AG04449 (cell line): ENCODE results near the gene MMP21.

ENCODE experiments used
- CTCF ChIA-PET: fragments of 350-600 bp; formaldehyde crosslinking; extraction: SDS; loops from one replicate; lab custom pipeline; 2021; ENCODE audit warnings: antibody characterized with exemption; lab: Yijun Ruan, JAX
- POLR2A ChIA-PET: fragments of 400-600, 350-600 bp; formaldehyde crosslinking; extraction: SDS; loops from one replicate; lab custom pipeline; 2020; ENCODE audit warnings: antibody characterized with exemption, inconsistent platforms; lab: Yijun Ruan, JAX
- DNase-seq: peaks from one replicate; pipeline ENCODE4 v3.0.0-alpha.2; 2010; ENCODE audit warnings: low read depth, low spot score
- H3K4me3 ChIP-seq: 2 replicates; pipeline ENCODE4 v1.5.1; 2011; ENCODE audit warnings: low read depth, mild to moderate bottlenecking, control low read depth, low read length
- TF ChIP-seq, protein P1 (sequence below): IDR thresholded peaks from one replicate; pipeline ENCODE4 v1.5.1; 2011; ENCODE audit warnings: mild to moderate bottlenecking, moderate library complexity, low read length, control low read depth, inconsistent platforms; ENCODE audit not compliant: insufficient read depth; ENCODE audit errors: missing control alignments

MMP21 gene

DNA sequence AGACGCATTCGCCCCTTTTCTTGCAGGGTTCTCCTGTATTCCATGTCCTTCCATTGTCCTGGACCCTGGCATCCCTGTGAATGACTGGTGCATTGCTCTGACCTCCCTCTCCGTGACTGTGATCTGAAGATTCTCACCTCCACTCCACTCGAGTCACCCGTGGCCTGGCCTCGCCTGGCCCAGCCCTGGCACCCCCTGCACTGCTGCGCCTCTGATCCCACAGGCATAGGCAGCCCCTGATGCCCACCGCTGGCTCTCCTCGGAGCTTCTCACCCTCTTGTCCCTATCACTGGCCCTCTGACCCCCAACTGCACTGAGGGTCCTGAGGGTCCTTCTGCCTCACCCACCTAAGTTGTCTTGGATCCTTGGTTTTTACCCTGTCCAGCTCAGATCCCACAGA lies 2.2 kb upstream of the MMP21 start:
- ChIA-PET POLR2A (no interaction called here), CTCF (no interaction called here)
- H3K4me3 ChIP-seq = no peak overlapping the region
- TF ChIP-seq, protein P1, sequence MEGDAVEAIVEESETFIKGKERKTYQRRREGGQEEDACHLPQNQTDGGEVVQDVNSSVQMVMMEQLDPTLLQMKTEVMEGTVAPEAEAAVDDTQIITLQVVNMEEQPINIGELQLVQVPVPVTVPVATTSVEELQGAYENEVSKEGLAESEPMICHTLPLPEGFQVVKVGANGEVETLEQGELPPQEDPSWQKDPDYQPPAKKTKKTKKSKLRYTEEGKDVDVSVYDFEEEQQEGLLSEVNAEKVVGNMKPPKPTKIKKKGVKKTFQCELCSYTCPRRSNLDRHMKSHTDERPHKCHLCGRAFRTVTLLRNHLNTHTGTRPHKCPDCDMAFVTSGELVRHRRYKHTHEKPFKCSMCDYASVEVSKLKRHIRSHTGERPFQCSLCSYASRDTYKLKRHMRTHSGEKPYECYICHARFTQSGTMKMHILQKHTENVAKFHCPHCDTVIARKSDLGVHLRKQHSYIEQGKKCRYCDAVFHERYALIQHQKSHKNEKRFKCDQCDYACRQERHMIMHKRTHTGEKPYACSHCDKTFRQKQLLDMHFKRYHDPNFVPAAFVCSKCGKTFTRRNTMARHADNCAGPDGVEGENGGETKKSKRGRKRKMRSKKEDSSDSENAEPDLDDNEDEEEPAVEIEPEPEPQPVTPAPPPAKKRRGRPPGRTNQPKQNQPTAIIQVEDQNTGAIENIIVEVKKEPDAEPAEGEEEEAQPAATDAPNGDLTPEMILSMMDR = no peak
- no peak for DNase-seq

DNA sequence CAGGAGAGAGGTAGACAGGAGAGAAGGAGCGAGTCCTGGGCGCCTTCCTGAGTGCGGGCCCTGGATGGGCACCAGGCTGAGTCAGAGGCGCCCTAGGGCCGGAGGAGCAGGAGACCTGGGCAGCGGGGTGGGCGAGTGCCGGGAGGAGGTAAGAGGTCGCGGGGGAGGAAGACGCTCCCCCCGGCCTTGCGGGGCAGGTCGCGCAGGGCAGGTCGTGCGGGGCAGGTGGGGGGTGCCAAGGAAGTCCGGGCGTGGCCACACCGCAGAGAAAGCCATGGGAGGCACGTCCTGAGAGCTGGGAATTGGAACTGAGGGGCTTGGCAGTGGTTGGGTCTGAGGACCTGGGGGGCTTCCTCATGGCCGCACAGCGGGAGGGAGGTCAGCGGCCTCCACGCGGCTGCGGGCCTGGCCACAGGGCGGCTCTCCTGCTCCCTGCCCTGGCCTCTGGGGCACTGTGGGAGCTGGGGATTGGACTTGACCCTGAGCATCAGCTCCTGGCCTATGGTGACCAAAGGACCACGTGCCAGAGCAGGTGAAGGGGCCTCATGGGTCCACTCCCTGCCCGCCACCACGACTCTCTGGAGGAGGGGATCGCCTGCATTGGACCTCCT lies 935 bp downstream of the MMP21 start:
- ChIA-PET CTCF (interaction anchor here (0.8 kb wide), 1 partner anchor 9 kb away, joined by 3 read pairs; no protein-coding TSS in a partner anchor), POLR2A (no interaction called here)
- TF ChIP-seq, protein P1 = no peak
- DNase-seq = no peak
- H3K4me3 ChIP-seq = no peak overlapping the region

DNA sequence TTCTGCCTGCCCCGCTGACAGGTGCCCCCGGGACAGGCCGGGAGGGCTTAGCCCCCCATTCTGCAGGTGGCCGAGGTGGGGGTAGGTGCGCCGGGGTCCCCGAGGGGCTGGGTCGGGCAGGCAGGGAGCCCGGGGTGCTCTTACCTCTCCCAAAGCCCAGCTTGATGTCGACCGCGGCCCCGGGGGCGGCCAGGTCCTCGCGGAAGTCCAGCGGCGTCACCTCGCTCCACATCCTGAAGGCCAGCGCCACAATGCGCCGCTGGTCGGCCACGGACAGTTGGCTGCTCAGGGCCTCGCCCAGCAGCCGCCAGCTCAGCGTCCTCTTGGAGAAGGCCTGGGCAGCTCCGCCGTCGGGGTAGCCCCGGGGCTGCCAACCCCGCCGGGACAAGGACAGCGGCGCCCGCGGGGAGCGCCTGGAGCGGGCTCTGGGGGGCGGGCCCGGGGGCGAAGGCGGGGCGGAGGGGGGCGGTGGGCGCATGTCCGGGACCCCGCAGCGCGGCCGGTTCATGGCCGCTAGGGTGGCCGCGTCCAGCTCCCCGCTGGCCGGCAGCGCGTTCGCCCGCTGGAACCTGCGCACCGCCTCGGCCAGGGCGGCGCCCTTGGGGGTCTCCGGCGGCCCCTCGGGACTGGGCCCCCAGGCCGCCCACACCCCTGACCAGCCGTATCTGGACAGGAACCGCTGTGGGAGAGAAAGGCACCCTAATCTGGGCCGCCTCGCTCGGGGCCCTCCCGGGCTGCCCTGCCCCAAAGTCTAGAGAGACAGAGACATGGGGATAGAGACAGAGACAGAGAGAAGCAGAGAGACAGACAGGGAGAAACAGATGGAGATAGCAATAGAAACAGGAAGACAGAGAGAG lies 1.7 kb downstream of the MMP21 start:
- ChIA-PET POLR2A (no interaction called here), CTCF (no interaction called here)
- no peak overlapping the region for H3K4me3 ChIP-seq
- TF ChIP-seq, protein P1 = no peak
- no peak for DNase-seq

DNA sequence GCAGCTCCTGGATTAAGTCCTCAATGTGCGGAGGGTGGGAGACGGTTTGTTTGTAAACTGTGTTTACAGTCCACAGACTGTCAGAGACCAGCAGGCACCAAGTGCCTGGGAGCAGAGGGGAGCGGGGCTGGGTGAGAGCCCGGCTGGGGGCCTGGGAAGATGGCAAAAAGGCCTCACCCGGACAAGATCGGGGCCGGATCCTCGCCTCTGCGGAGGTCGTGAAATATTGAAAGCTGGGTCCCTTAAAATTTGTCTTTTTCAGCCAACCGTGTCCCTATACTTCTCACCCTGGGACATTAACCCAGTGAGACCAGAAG lies 2.8 kb downstream of the MMP21 start:
- ChIA-PET CTCF (no interaction called here), POLR2A (no interaction called here)
- TF ChIP-seq, protein P1 = no peak

DNA sequence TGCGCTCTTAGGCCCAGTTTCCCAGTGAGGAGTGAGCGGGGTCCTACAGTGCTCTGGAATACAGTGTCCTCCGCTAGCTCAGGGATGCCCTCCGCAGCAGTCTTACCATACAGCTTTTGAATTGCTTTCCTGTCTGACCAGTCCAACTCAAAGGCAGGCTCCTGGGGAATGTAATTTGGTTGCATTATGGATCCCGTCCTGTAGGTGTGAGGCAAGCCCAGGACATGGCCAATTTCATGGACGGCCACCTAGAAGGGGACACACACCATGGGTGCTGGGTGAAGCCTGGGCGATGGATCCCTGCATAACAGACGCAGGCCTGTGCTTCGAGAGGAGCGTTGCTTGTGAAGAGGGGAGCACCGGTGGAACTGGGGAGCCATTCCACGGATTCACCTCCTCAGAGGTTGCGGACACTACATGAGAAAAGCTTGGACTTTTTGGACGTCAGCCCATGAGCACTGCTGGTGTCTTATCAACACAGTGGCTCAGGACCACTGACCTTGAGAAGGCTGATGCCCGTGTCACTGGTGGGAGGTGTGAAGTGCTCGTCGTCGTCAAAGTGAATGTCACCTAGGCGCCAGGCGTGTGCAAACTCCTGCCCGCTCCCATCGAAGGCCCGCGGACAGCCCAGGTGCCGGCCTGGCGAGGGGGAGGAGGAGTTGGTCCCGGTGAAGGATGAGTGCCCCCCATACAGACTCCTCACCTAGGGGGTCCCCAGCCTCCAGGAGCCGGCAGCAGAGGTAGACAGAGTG lies 3.3 kb downstream of the MMP21 start:
- H3K4me3 ChIP-seq = no peak overlapping the region
- TF ChIP-seq, protein P1 = no peak
- CTCF ChIA-PET = interaction anchor here (0.6 to 1.6 kb wide), 2 partner anchors 8 to 14 kb away, joined by 3 read pairs; no protein-coding TSS in a partner anchor
- POLR2A ChIA-PET = no interaction called here
- no peak for DNase-seq

More for the DNA sequence above, 2.8 kb downstream of the MMP21 start:
- no peak for DNase-seq
- H3K4me3 ChIP-seq = no peak overlapping the region

DNA sequence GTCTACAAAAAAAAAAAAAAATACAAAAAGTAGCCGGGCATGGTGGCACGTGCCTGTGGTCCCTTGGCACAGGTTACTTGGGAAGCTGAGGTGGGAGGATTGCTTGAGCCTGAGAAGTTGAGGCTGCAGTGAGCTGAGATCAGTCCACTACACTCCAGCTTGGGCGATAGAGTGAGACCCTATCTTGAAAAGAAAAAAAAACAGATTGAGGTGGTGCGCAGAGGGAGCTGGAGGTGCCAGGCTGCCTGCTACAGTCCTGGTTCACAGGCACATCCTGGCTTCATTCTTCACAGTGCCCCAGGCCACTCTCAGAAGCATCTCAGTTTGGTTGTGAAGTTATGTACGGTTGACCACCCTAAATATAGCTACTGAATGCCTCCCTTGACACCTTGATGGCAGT lies 4.8 kb downstream of the MMP21 start:
- H3K4me3 ChIP-seq = no peak overlapping the region
- CTCF ChIA-PET = interaction anchor here (1.6 kb wide), 1 partner anchor 15 kb away, joined by 3 read pairs; no protein-coding TSS in a partner anchor
- POLR2A ChIA-PET = no interaction called here
- DNase-seq = no peak
- TF ChIP-seq, protein P1 = no peak
